ENCODE measurements around the gene KIF26A.

DNA sequence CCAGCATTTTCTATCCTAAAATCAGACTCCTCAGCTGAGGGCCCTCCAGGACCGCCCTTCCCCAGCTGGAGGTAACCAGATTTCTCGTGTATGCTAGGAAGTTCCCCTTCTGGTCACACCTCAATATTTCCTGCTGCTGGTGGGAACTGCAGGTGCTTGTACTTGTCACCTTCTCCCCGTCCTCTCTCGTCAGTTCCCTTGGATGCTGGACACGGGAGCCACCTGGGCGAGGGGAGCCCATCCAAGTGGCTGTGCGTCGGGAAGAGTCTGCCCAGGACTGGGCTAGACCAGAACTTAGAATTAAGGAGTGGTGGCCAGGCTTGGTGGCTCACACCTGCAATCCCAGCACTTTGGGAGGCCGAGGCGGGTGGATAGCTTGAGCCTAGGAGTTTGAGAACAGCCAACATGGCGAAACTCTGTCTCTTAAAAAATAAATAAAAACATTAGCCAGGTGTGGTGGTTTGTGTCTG, 23.2 kb upstream of the KIF26A start:
- TF ChIP-seq, protein P1, sequence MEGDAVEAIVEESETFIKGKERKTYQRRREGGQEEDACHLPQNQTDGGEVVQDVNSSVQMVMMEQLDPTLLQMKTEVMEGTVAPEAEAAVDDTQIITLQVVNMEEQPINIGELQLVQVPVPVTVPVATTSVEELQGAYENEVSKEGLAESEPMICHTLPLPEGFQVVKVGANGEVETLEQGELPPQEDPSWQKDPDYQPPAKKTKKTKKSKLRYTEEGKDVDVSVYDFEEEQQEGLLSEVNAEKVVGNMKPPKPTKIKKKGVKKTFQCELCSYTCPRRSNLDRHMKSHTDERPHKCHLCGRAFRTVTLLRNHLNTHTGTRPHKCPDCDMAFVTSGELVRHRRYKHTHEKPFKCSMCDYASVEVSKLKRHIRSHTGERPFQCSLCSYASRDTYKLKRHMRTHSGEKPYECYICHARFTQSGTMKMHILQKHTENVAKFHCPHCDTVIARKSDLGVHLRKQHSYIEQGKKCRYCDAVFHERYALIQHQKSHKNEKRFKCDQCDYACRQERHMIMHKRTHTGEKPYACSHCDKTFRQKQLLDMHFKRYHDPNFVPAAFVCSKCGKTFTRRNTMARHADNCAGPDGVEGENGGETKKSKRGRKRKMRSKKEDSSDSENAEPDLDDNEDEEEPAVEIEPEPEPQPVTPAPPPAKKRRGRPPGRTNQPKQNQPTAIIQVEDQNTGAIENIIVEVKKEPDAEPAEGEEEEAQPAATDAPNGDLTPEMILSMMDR (IDR thresholded peaks at IDR 0.05; ENCODE audit: low read length), result no peak
- TF ChIP-seq EZH2 (IDR thresholded peaks at IDR 0.05; ENCODE audit: borderline replicate concordance, low read length), result no peak

All from OCI-LY1 (cell line).